Mesendoderm (in vitro differentiated cells): ENCODE measurements around the gene FUT8. TPM values are rescaled to one million over a fixed set of nuclear protein-coding genes. Genes with fewer than 3 reads are reported as not detected.

ENCODE experiments used
- DNase-seq: peaks from one replicate; pipeline ENCODE4 v3.0.0; 2013
- H2AK5ac ChIP-seq: 2 replicates; pipeline ENCODE4 v1.6.1; 2013; ENCODE audit warnings: low read length, inconsistent platforms
- H2BK120ac ChIP-seq: 2 replicates; pipeline ENCODE4 v1.6.1; 2013; ENCODE audit warnings: low read depth, mild to moderate bottlenecking, low read length, moderate library complexity, mixed read lengths
- H2BK15ac ChIP-seq: replicated peaks from 2 replicates; pipeline ENCODE4 v1.6.1; 2013; ENCODE audit warnings: low read depth, mild to moderate bottlenecking, moderate library complexity
- H2BK5ac ChIP-seq: 2 replicates; pipeline ENCODE4 v1.6.1; 2013; ENCODE audit warnings: low read length, inconsistent platforms
- H3K18ac ChIP-seq: 2 replicates; pipeline ENCODE4 v1.6.1; 2013; ENCODE audit warnings: mild to moderate bottlenecking, low read length, mixed read lengths
- H3K23ac ChIP-seq: one replicate; pipeline ENCODE4 v1.6.1; 2013; ENCODE audit warnings: low read length
- H3K27ac ChIP-seq: 2 replicates; pipeline ENCODE4 v1.5.1; 2013; ENCODE audit warnings: low read depth, mild to moderate bottlenecking, inconsistent platforms, low read length, moderate library complexity
- H3K27me3 ChIP-seq: 2 replicates; pipeline ENCODE4 v1.6.1; 2013; ENCODE audit warnings: low read length, control low read depth, mild to moderate bottlenecking, inconsistent platforms; ENCODE audit not compliant: insufficient read depth, poor library complexity
- H3K36me3 ChIP-seq: 2 replicates; pipeline ENCODE4 v1.6.1; 2013; ENCODE audit warnings: low read length, inconsistent platforms; ENCODE audit not compliant: control insufficient read depth, insufficient read depth
- H3K4ac ChIP-seq: one replicate; pipeline ENCODE4 v1.6.1; 2013; ENCODE audit warnings: low read depth, mild to moderate bottlenecking, low read length, moderate library complexity
- H3K4me1 ChIP-seq: 2 replicates; pipeline ENCODE4 v1.6.1; 2013; ENCODE audit warnings: low read depth, low read length, inconsistent platforms; ENCODE audit not compliant: control insufficient read depth
- H3K4me2 ChIP-seq: 2 replicates; pipeline ENCODE4 v1.6.1; 2013; ENCODE audit warnings: low read length
- H3K4me3 ChIP-seq: 2 replicates; pipeline ENCODE4 v1.5.1; 2013; ENCODE audit warnings: mild to moderate bottlenecking, low read length
- H3K56ac ChIP-seq: one replicate; pipeline ENCODE4 v1.6.1; 2013; ENCODE audit warnings: low read length
- H3K79me1 ChIP-seq: 2 replicates; pipeline ENCODE4 v1.6.1; 2013; ENCODE audit warnings: low read length, inconsistent platforms
- H3K79me2 ChIP-seq: 2 replicates; pipeline ENCODE4 v1.6.1; 2013; ENCODE audit warnings: mild to moderate bottlenecking, low read length; ENCODE audit not compliant: control insufficient read depth, insufficient read depth
- H3K9ac ChIP-seq: 2 replicates; pipeline ENCODE4 v1.6.1; 2013; ENCODE audit warnings: low read length, inconsistent platforms
- H4K5ac ChIP-seq: one replicate; pipeline ENCODE4 v1.6.1; 2013; ENCODE audit warnings: low read length
- H4K8ac ChIP-seq: one replicate; pipeline ENCODE4 v1.6.1; 2013; ENCODE audit warnings: low read depth, mild to moderate bottlenecking, control low read depth, low read length, moderate library complexity
- WGBS: extraction: QIAGEN DNeasy Blood & Tissue Kit; methylation state at CpG from one replicate; pipeline ENCODE4 v1.1.7; 2013; ENCODE audit warnings: low lambda C conversion rate, missing lambda C conversion rate; ENCODE audit not compliant: insufficient coverage; ENCODE audit errors: extremely low coverage; 5-methylcytosine and 5-hydroxymethylcytosine counted together
- polyA plus RNA-seq, 2 experiments: library from polyadenylated mRNA; stranded (reverse); fragments of 200-250 nt; gene quantifications; one replicate each; pipeline ENCODE4 v1.2.3, GENCODE V29; 2013

FUT8 gene
- polyA plus RNA-seq (2013, experiment 1 of 2): 13.2 TPM
- polyA plus RNA-seq (2013, experiment 2 of 2): 13.6 TPM

GRCh38 chr14:65412032-65412846, at the start of gene FUT8:
FUT8 (plus strand) TSS chr14:65412730; CDS start chr14:65561564, 148,834 bp downstream.
- no peak within 1 kb of the TSS for H4K5ac ChIP-seq
- H2BK120ac ChIP-seq: peak within 1 kb of the TSS; percentile 49
- peak within 1 kb of the TSS; percentile 63 for H3K4ac ChIP-seq
- peak within 1 kb of the TSS; percentile 15 for H4K8ac ChIP-seq
- peak; percentile 97 for DNase-seq
- peak within 1 kb of the TSS; percentile 46 for H2BK5ac ChIP-seq
- H3K56ac ChIP-seq: peak within 1 kb of the TSS; percentile 97
- peak within 1 kb of the TSS; percentile 65 for H3K4me2 ChIP-seq
- H3K18ac ChIP-seq: peak within 1 kb of the TSS; percentile 86
- H3K23ac ChIP-seq: peak within 1 kb of the TSS; percentile 39
- H3K79me1 ChIP-seq: no peaks in the 10 kb centered on the region
- H3K36me3 ChIP-seq: no peaks in the 10 kb centered on the region
- H2BK15ac ChIP-seq: no peak within 1 kb of the TSS
- no peak within 1 kb of the TSS for H2AK5ac ChIP-seq
- no CpG with 5 or more reads among the region's 85 CpGs for WGBS
- peak within 1 kb of the TSS; percentile 88 for H3K4me3 ChIP-seq
- peaks cover 6% of the 10 kb centered on the region for H3K79me2 ChIP-seq
- H3K27me3 ChIP-seq: no peaks in the 10 kb centered on the region
- peak within 1 kb of the TSS; percentile 95 for H3K27ac ChIP-seq
- no peaks in the 10 kb centered on the region for H3K4me1 ChIP-seq
- peak within 1 kb of the TSS; percentile 90 for H3K9ac ChIP-seq

GRCh38 chr14:65366802-65367565, 45.5 kb upstream of the FUT8 start:
- Histone ChIP-seq H3K27me3 (no peaks in the 10 kb centered on the region), H3K56ac (no peak overlapping the region), H2BK120ac (no peak overlapping the region), H2BK15ac (no peak overlapping the region), H3K27ac (no peak overlapping the region), H3K18ac (no peak overlapping the region), H3K79me2 (no peaks in the 10 kb centered on the region), H3K4me1 (no peaks in the 10 kb centered on the region), H3K4me3 (no peak overlapping the region), H3K36me3 (no peaks in the 10 kb centered on the region), H4K5ac (no peak overlapping the region), H3K23ac (no peak overlapping the region), H4K8ac (no peak overlapping the region), H3K4ac (no peak overlapping the region), H3K79me1 (no peaks in the 10 kb centered on the region), H3K4me2 (no peak overlapping the region), H3K9ac (no peak overlapping the region), H2AK5ac (no peak overlapping the region), H2BK5ac (no peak overlapping the region)
- no peak for DNase-seq
- no CpG with 5 or more reads among the region's 3 CpGs for WGBS

GRCh38 chr14:65369560-65369959, 43.0 kb upstream of the FUT8 start:
- no peak overlapping the region for H4K8ac ChIP-seq
- H3K27ac ChIP-seq: no peak overlapping the region
- no peaks in the 10 kb centered on the region for H3K79me1 ChIP-seq
- H3K9ac ChIP-seq: no peak overlapping the region
- no CpG with 5 or more reads among the region's 1 CpG for WGBS
- H3K56ac ChIP-seq: no peak overlapping the region
- no peak overlapping the region for H3K23ac ChIP-seq
- H2AK5ac ChIP-seq: no peak overlapping the region
- H3K36me3 ChIP-seq: no peaks in the 10 kb centered on the region
- no peaks in the 10 kb centered on the region for H3K79me2 ChIP-seq
- H3K4me1 ChIP-seq: no peaks in the 10 kb centered on the region
- H3K4me3 ChIP-seq: no peak overlapping the region
- no peak overlapping the region for H2BK5ac ChIP-seq
- H2BK120ac ChIP-seq: no peak overlapping the region
- no peaks in the 10 kb centered on the region for H3K27me3 ChIP-seq
- no peak overlapping the region for H3K4me2 ChIP-seq
- H3K18ac ChIP-seq: no peak overlapping the region
- no peak overlapping the region for H2BK15ac ChIP-seq
- H4K5ac ChIP-seq: no peak overlapping the region
- DNase-seq: no peak
- H3K4ac ChIP-seq: no peak overlapping the region

DNA sequence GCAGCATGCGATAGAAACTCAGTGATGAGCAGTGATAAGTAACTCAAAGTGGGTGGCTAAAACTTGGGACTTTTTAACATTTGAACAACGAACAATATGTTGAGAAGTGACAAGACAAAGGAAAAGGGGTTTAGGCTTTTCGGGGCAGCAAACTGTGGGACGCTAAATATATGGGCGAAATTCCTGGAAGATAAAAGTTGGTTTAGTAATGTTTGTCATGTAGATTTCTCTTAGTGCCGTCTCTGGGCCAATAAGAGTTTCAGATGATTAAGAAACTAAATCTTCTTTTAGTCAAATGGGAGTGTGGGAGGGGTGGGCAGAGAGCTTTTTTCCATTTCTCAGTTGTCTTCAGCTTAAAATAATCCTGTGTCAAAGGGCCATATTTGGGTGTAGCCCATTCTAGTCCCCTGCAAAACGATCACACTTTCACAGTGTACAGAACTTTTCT, 41.7 kb upstream of the FUT8 start:
- no peak overlapping the region for H3K4ac ChIP-seq
- no peak overlapping the region for H3K23ac ChIP-seq
- no peak overlapping the region for H3K9ac ChIP-seq
- no peak overlapping the region for H3K27ac ChIP-seq
- no peaks in the 10 kb centered on the region for H3K79me2 ChIP-seq
- H3K27me3 ChIP-seq: no peaks in the 10 kb centered on the region
- no peak overlapping the region for H3K4me3 ChIP-seq
- H2BK15ac ChIP-seq: no peak overlapping the region
- no peak for DNase-seq
- H3K4me2 ChIP-seq: no peak overlapping the region
- H3K18ac ChIP-seq: no peak overlapping the region
- no peak overlapping the region for H2BK5ac ChIP-seq
- WGBS: no CpG with 5 or more reads among the region's 7 CpGs
- H3K4me1 ChIP-seq: no peaks in the 10 kb centered on the region
- no peaks in the 10 kb centered on the region for H3K36me3 ChIP-seq
- H4K5ac ChIP-seq: no peak overlapping the region
- H4K8ac ChIP-seq: no peak overlapping the region
- H3K79me1 ChIP-seq: no peaks in the 10 kb centered on the region
- H2BK120ac ChIP-seq: no peak overlapping the region
- H2AK5ac ChIP-seq: no peak overlapping the region
- no peak overlapping the region for H3K56ac ChIP-seq

- Histone ChIP-seq H2BK5ac (no peak overlapping the region), H3K4ac (no peak overlapping the region), H3K4me1 (no peaks in the 10 kb centered on the region), H3K23ac (no peak overlapping the region), H2AK5ac (no peak overlapping the region), H3K27me3 (no peaks in the 10 kb centered on the region), H2BK15ac (no peak overlapping the region), H3K36me3 (no peaks in the 10 kb centered on the region), H4K8ac (no peak overlapping the region), H3K4me2 (no peak overlapping the region), H3K9ac (no peak overlapping the region), H3K56ac (no peak overlapping the region), H3K18ac (no peak overlapping the region), H3K27ac (no peak overlapping the region), H3K4me3 (no peak overlapping the region), H3K79me1 (no peaks in the 10 kb centered on the region), H3K79me2 (no peaks in the 10 kb centered on the region), H4K5ac (no peak overlapping the region), H2BK120ac (no peak overlapping the region)
- DNase-seq: no peak
- no CpG with 5 or more reads among the region's 2 CpGs for WGBS
These were observed 40.7 kb upstream of the FUT8 start for GRCh38 chr14:65371784-65372183.
